CD14-positive monocyte (primary cell): Measurements from ENCODE around the gene OR10G4. TPM values are rescaled to one million over a fixed set of nuclear protein-coding genes. Genes with fewer than 3 reads are reported as not detected.

Experiments used
- DNase-seq, 3 donors: peaks; one replicate each; pipeline ENCODE4 v3.0.0-alpha.2; 2011 to 2022
- H2AFZ ChIP-seq: 2 replicates; pipeline ENCODE4 v1.6.0; 2012; ENCODE audit warnings: mild to moderate bottlenecking, low read depth, low read length, inconsistent platforms; ENCODE audit not compliant: insufficient read depth, poor library complexity, severe bottlenecking
- H3K27ac ChIP-seq, 2 donors: 1 replicate in 1 of 2; 2 replicates in 1 of 2; pipeline ENCODE4 v1.5.1; 2012 to 2013; ENCODE audit warnings: low read length in 2 of 2, control low read depth in 1 of 2, inconsistent platforms in 1 of 2, low read depth in 1 of 2, mild to moderate bottlenecking in 1 of 2
- H3K27me3 ChIP-seq, 2 donors: one replicate each; pipeline versions ENCODE4 v1.6.0 to v1.6.1; 2011 to 2013; ENCODE audit warnings: low read length in 2 of 2; ENCODE audit not compliant: control insufficient read depth in 2 of 2, insufficient read depth in 2 of 2
- H3K36me3 ChIP-seq, 2 donors: replicated peaks in 1 of 2; 1 replicate in 1 of 2; 2 replicates in 1 of 2; pipeline versions ENCODE4 v1.5.1 to v1.6.1; 2012 to 2013; ENCODE audit warnings: low read length in 2 of 2, control low read depth in 1 of 2, inconsistent platforms in 1 of 2, mild to moderate bottlenecking in 1 of 2; ENCODE audit not compliant: insufficient read depth in 2 of 2, control insufficient read depth in 1 of 2
- H3K4me1 ChIP-seq, 2 donors: 1 replicate in 1 of 2; 2 replicates in 1 of 2; pipeline versions ENCODE4 v1.5.1 to v1.6.1; 2012 to 2013; ENCODE audit warnings: low read length in 2 of 2, control low read depth in 1 of 2, inconsistent platforms in 1 of 2, mild to moderate bottlenecking in 1 of 2, moderate library complexity in 1 of 2; ENCODE audit not compliant: insufficient read depth in 2 of 2, control insufficient read depth in 1 of 2
- H3K4me2 ChIP-seq: replicated peaks from 2 replicates; pipeline ENCODE3; 2012; ENCODE audit warnings: low read length, moderate library complexity, mild to moderate bottlenecking; ENCODE audit not compliant: poor library complexity, severe bottlenecking; ENCODE audit errors: extremely low read depth
- H3K4me3 ChIP-seq, 3 experiments: fragments of 200-600 bp in 1 of 3; sonication (generic) in 1 of 3; replicated peaks in 1 of 3; 1 replicate in 2 of 3; 2 replicates in 1 of 3; pipeline ENCODE4 v1.5.1; 2011 to 2013; ENCODE audit warnings: low read length in 3 of 3, mild to moderate bottlenecking in 3 of 3, control low read depth in 2 of 3, low read depth in 2 of 3, inconsistent platforms in 1 of 3, moderate library complexity in 1 of 3
- H3K79me2 ChIP-seq: 2 replicates; pipeline ENCODE4 v1.6.0; 2012; ENCODE audit warnings: mild to moderate bottlenecking, control low read depth, inconsistent platforms, low read length, moderate library complexity; ENCODE audit not compliant: insufficient read depth
- H3K9ac ChIP-seq: 2 replicates; pipeline ENCODE4 v1.6.0; 2017; ENCODE audit warnings: low read length, mild to moderate bottlenecking; ENCODE audit not compliant: insufficient read depth, poor library complexity, severe bottlenecking
- H3K9me3 ChIP-seq, 2 donors: replicated peaks in 1 of 2; 1 replicate in 1 of 2; 2 replicates in 1 of 2; pipeline versions ENCODE4 v1.5.1 to v1.6.1; 2012 to 2013; ENCODE audit warnings: low read length in 2 of 2, control low read depth in 1 of 2; ENCODE audit not compliant: control insufficient read depth in 1 of 2, insufficient read depth in 1 of 2
- H4K20me1 ChIP-seq: 2 replicates; pipeline ENCODE4 v1.6.0; 2012; ENCODE audit warnings: mild to moderate bottlenecking, low read length, control low read depth, moderate library complexity; ENCODE audit not compliant: insufficient read depth
- H3K27ac Mint-ChIP-seq, 7 donors: one replicate each; pipeline ENCODE4 v1.8.0; 2020; ENCODE audit warnings: mild to moderate bottlenecking in 7 of 7, mixed read lengths in 7 of 7, moderate library complexity in 6 of 7, inconsistent platforms in 2 of 7
- H3K27me3 Mint-ChIP-seq, 3 donors: one replicate each; pipeline ENCODE4 v1.8.0; 2021 to 2022; ENCODE audit warnings: low read depth in 3 of 3, mild to moderate bottlenecking in 3 of 3, mixed read lengths in 3 of 3, moderate library complexity in 3 of 3, inconsistent platforms in 1 of 3
- H3K36me3 Mint-ChIP-seq, 2 donors: one replicate each; pipeline ENCODE4 v1.8.0; 2020; ENCODE audit warnings: mixed read lengths in 2 of 2, inconsistent platforms in 1 of 2, mild to moderate bottlenecking in 1 of 2
- H3K4me1 Mint-ChIP-seq: one replicate; pipeline ENCODE4 v1.8.0; 2020; ENCODE audit warnings: mild to moderate bottlenecking, mixed read lengths
- H3K4me3 Mint-ChIP-seq, 2 donors: one replicate each; pipeline ENCODE4 v1.8.0; 2020; ENCODE audit warnings: mild to moderate bottlenecking in 2 of 2, mixed read lengths in 2 of 2, moderate library complexity in 1 of 2
- H3K9me3 Mint-ChIP-seq, 7 donors: one replicate each; pipeline ENCODE4 v1.8.0; 2020 to 2022; ENCODE audit warnings: mixed read lengths in 7 of 7, mild to moderate bottlenecking in 6 of 7, moderate library complexity in 6 of 7, inconsistent platforms in 2 of 7
- CTCF ChIP-seq: fragments of 200-600 bp; IDR thresholded peaks from one replicate; pipeline ENCODE4 v1.8.0; 2022; ENCODE audit warnings: antibody characterized with exemption, mild to moderate bottlenecking
- WGBS: methylation state at CpG from one replicate; pipeline ENCODE4 v1.1.5; 2013; ENCODE audit warnings: missing lambda C conversion rate; ENCODE audit not compliant: insufficient coverage; 5-methylcytosine and 5-hydroxymethylcytosine counted together
- intact Hi-C, 2 donors: fragments of 100-400 bp; cut with micrococcal nuclease; formaldehyde crosslinking; loops; one replicate each; pipeline versions ENCODE4 v1.15.0 to v1.15.1; 2023
- polyA plus RNA-seq, 3 donors: library from polyadenylated mRNA; depleted of rRNA in 1 of 3; unstranded in 2 of 3; stranded (reverse) in 1 of 3; fragments of 300-500 nt in 2 of 3; fragments of >200 nt in 1 of 3; fragmentation: Illumina TruSeq in 2 of 3; gene quantifications; 1 replicate in 2 of 3; 2 replicates in 1 of 3; pipeline ENCODE4 v1.2.3, GENCODE V29; 2012 to 2021

Gene OR10G4
- polyA plus RNA-seq, 3 donors, result not detected

DNA sequence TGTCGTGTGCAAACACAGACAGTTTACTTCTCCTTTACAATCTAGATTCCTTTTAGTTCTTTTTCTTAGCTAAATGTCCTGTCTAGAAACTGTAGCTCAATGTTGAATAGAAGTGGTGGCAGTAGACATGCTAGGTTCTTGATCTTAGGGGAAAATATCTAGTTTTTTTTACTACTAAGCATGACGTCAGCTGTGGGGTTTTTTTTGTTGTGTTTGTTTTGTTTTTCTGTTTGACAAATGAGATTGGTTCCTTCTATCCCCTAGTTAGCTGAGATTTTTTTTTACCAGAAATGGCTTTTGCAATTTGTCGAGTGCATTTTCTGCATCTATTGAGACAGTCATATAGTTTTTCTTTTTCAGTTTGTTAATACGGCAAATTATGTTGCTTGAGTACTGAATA is 30.6 kb downstream of the OR10G4 start:
- H3K4me1 Mint-ChIP-seq, result no peaks in the 10 kb centered on the region
- H3K4me3 ChIP-seq, result no peak overlapping the region
- 100% methylated on average over 1 of the region's 4 CpGs for WGBS
- no peak overlapping the region for H3K4me3 Mint-ChIP-seq
- no peaks in the 10 kb centered on the region for H3K9me3 ChIP-seq
- no peaks in the 10 kb centered on the region for H3K9me3 Mint-ChIP-seq
- no peak overlapping the region for H3K4me2 ChIP-seq
- no peaks in the 10 kb centered on the region for H3K4me1 ChIP-seq
- DNase-seq, result no peak
- H4K20me1 ChIP-seq, result no peaks in the 10 kb centered on the region
- TF ChIP-seq CTCF, result no peak
- no peak overlapping the region for H3K27ac Mint-ChIP-seq
- no peak overlapping the region for H3K27ac ChIP-seq
- H3K36me3 Mint-ChIP-seq, result no peaks in the 10 kb centered on the region
- no peaks in the 10 kb centered on the region for H3K79me2 ChIP-seq
- H3K27me3 ChIP-seq, result no peaks in the 10 kb centered on the region
- H3K27me3 Mint-ChIP-seq, result peaks cover 0 to 2% (median 0%) of the 10 kb centered on the region in 3 donors
- no peak overlapping the region for H3K9ac ChIP-seq
- H2AFZ ChIP-seq, result no peak overlapping the region
- intact Hi-C loops, result no loop called here
- no peaks in the 10 kb centered on the region for H3K36me3 ChIP-seq

GRCh38 chr11:124050748-124051147 is 38.0 kb downstream of the OR10G4 start:
- Histone ChIP-seq H3K79me2 (no peaks in the 10 kb centered on the region), H3K4me3 (no peak overlapping the region), H3K9me3 (no peaks in the 10 kb centered on the region), H3K27me3 (no peaks in the 10 kb centered on the region), H3K36me3 (no peaks in the 10 kb centered on the region), H3K9ac (no peak overlapping the region), H3K27ac (no peak overlapping the region), H4K20me1 (no peaks in the 10 kb centered on the region), H3K4me1 (no peaks in the 10 kb centered on the region), H3K4me2 (no peak overlapping the region), H2AFZ (no peak overlapping the region)
- Mint-ChIP-seq H3K27ac (no peak overlapping the region), H3K9me3 (no peaks in the 10 kb centered on the region), H3K4me1 (no peaks in the 10 kb centered on the region), H3K4me3 (no peak overlapping the region), H3K36me3 (no peaks in the 10 kb centered on the region), H3K27me3 (peaks cover 0 to 2% (median 0%) of the 10 kb centered on the region in 3 donors)
- WGBS, result no CpG with 5 or more reads among the region's 1 CpG
- no peak for TF ChIP-seq CTCF
- intact Hi-C loops, result no loop called here
- no peak for DNase-seq
